ENCODE measurements around the gene TRHDE. TPM values are rescaled to one million over a fixed set of nuclear protein-coding genes. Genes with fewer than 3 reads are reported as not detected.

The TRHDE gene
- total RNA-seq, 1 experiment from 2014 or later, result 1.9 TPM

- Histone ChIP-seq H3K4me3 (ENCODE audit: low read depth in 2 of 2, low read length in 2 of 2) (no peak overlapping the region), H3K27me3 (ENCODE audit: control insufficient read depth, insufficient read depth, low read length) (no peaks in the 10 kb centered on the region), H3K9me3 (ENCODE audit: control insufficient read depth, insufficient read depth, low read depth, low read length) (no peaks in the 10 kb centered on the region; the same call in 1 of the 2 replicates), H3K27ac (ENCODE audit: low read length) (no peak overlapping the region), H3K36me3 (ENCODE audit: control insufficient read depth, insufficient read depth, low read length) (no peaks in the 10 kb centered on the region), H3K4me1 (ENCODE audit: control insufficient read depth, insufficient read depth, low read length) (no peaks in the 10 kb centered on the region)
- no peak for ATAC-seq
- CTCF ChIA-PET, result no interaction called here
- in situ Hi-C loops (cut with HindIII; ENCODE audit: low pct_unique_long_range_greater_than_20kb, low sequenced_read_pairs), result no loop called here
- BruUV-seq (replicated peaks), result no TSS peak
- TF ChIP-seq POLR2AphosphoS5 (IDR thresholded peaks at IDR 0.05; ENCODE audit: low read depth, low read length) (no peak), TCF7L2 (IDR thresholded peaks at IDR 0.05; ENCODE audit: low read depth, low read length) (no peak), SIN3A (IDR thresholded peaks at IDR 0.05; ENCODE audit: borderline replicate concordance, insufficient read depth, low read depth, low read length) (no peak)
- TF ChIP-seq, protein P1, sequence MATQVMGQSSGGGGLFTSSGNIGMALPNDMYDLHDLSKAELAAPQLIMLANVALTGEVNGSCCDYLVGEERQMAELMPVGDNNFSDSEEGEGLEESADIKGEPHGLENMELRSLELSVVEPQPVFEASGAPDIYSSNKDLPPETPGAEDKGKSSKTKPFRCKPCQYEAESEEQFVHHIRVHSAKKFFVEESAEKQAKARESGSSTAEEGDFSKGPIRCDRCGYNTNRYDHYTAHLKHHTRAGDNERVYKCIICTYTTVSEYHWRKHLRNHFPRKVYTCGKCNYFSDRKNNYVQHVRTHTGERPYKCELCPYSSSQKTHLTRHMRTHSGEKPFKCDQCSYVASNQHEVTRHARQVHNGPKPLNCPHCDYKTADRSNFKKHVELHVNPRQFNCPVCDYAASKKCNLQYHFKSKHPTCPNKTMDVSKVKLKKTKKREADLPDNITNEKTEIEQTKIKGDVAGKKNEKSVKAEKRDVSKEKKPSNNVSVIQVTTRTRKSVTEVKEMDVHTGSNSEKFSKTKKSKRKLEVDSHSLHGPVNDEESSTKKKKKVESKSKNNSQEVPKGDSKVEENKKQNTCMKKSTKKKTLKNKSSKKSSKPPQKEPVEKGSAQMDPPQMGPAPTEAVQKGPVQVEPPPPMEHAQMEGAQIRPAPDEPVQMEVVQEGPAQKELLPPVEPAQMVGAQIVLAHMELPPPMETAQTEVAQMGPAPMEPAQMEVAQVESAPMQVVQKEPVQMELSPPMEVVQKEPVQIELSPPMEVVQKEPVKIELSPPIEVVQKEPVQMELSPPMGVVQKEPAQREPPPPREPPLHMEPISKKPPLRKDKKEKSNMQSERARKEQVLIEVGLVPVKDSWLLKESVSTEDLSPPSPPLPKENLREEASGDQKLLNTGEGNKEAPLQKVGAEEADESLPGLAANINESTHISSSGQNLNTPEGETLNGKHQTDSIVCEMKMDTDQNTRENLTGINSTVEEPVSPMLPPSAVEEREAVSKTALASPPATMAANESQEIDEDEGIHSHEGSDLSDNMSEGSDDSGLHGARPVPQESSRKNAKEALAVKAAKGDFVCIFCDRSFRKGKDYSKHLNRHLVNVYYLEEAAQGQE (IDR thresholded peaks at IDR 0.05; ENCODE audit: insufficient read depth in 1 of 2, low read depth in 2 of 2, low read length in 1 of 2), result no peak
- TF ChIP-seq, protein P2, sequence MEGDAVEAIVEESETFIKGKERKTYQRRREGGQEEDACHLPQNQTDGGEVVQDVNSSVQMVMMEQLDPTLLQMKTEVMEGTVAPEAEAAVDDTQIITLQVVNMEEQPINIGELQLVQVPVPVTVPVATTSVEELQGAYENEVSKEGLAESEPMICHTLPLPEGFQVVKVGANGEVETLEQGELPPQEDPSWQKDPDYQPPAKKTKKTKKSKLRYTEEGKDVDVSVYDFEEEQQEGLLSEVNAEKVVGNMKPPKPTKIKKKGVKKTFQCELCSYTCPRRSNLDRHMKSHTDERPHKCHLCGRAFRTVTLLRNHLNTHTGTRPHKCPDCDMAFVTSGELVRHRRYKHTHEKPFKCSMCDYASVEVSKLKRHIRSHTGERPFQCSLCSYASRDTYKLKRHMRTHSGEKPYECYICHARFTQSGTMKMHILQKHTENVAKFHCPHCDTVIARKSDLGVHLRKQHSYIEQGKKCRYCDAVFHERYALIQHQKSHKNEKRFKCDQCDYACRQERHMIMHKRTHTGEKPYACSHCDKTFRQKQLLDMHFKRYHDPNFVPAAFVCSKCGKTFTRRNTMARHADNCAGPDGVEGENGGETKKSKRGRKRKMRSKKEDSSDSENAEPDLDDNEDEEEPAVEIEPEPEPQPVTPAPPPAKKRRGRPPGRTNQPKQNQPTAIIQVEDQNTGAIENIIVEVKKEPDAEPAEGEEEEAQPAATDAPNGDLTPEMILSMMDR (IDR thresholded peaks at IDR 0.05), result no peak
- no peak for DNase-seq (ENCODE audit: low read depth, low spot score)
- intact Hi-C loops (cut with micrococcal nuclease; ENCODE audit: unreplicated experiment), result no loop called here
- POLR2A ChIA-PET, result no interaction called here
Observed at GRCh38 chr12:72535212-72535990, 263.2 kb downstream of the TRHDE start.

- Histone ChIP-seq H3K27me3 (ENCODE audit: control insufficient read depth, insufficient read depth, low read length) (no peaks in the 10 kb centered on the region), H3K27ac (ENCODE audit: low read length) (no peak overlapping the region), H3K4me3 (ENCODE audit: low read depth in 2 of 2, low read length in 2 of 2) (no peak overlapping the region), H3K4me1 (ENCODE audit: control insufficient read depth, insufficient read depth, low read length) (no peaks in the 10 kb centered on the region), H3K9me3 (ENCODE audit: control insufficient read depth, insufficient read depth, low read depth, low read length) (no peaks in the 10 kb centered on the region), H3K36me3 (ENCODE audit: control insufficient read depth, insufficient read depth, low read length) (no peaks in the 10 kb centered on the region)
- no peak for DNase-seq (ENCODE audit: low read depth, low spot score)
- in situ Hi-C loops (cut with HindIII; ENCODE audit: low pct_unique_long_range_greater_than_20kb, low sequenced_read_pairs), result no loop called here
- ATAC-seq, result no peak
- POLR2A ChIA-PET, result no interaction called here
- CTCF ChIA-PET, result no interaction called here
- intact Hi-C loops (cut with micrococcal nuclease; ENCODE audit: unreplicated experiment), result no loop called here
- no peak for TF ChIP-seq SIN3A (IDR thresholded peaks at IDR 0.05; ENCODE audit: borderline replicate concordance, insufficient read depth, low read depth, low read length)
- TF ChIP-seq, protein P2 (IDR thresholded peaks at IDR 0.05), result no peak
- TF ChIP-seq, protein P1 (IDR thresholded peaks at IDR 0.05; ENCODE audit: insufficient read depth in 1 of 2, low read depth in 2 of 2, low read length in 1 of 2), result no peak
- no peak for TF ChIP-seq TCF7L2 (IDR thresholded peaks at IDR 0.05; ENCODE audit: low read depth, low read length)
- no peak for TF ChIP-seq POLR2AphosphoS5 (IDR thresholded peaks at IDR 0.05; ENCODE audit: low read depth, low read length)
- BruUV-seq (replicated peaks), result no TSS peak
Observed at GRCh38 chr12:72540811-72541210, 268.6 kb downstream of the TRHDE start.

All from Panc1 (cell line).